GM12891 (cell line): ENCODE data around the gene ZRSR2.

Experiments
- PAX5 ChIP-seq: IDR thresholded peaks from 2 replicates; pipeline ENCODE4 v1.6.1; 2011; ENCODE audit warnings: low read length, moderate library complexity, mild to moderate bottlenecking; ENCODE audit not compliant: insufficient read depth, severe bottlenecking
- POLR2A ChIP-seq: IDR thresholded peaks from 2 replicates; pipeline ENCODE4 v1.6.1; 2011; ENCODE audit warnings: low read depth, low read length, control low read depth
- POLR2AphosphoS5 ChIP-seq: IDR thresholded peaks from 2 replicates; pipeline ENCODE4 v1.6.1; 2011; ENCODE audit warnings: low read depth, low read length, control low read depth
- SPI1 ChIP-seq: IDR thresholded peaks from 2 replicates; pipeline ENCODE4 v1.6.1; 2011; ENCODE audit warnings: low read depth, low read length, control low read depth
- TAF1 ChIP-seq: IDR thresholded peaks from 2 replicates; pipeline ENCODE4 v1.6.1; 2011; ENCODE audit warnings: low read depth, low read length, control low read depth

DNA sequence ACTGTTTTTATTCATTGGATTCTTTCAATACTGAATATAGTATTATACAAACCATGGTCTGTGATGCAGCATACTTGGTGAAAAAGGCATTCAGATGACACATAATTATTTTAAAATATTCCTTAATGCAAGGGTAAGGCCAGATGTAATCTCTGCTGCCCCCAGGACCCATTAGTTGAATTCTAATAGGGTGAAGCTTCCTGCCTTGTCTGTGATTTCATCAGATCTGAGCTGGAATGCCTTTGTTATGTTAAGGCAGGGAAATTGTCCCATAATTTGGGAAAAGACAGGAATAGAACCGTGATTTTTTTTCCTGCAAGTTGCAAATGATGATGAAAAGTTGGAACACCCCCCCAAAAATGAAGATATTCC is 26.1 kb downstream of the ZRSR2 start:
- TF ChIP-seq POLR2A (no peak), POLR2AphosphoS5 (no peak), SPI1 (no peak), TAF1 (no peak), PAX5 (no peak)
